ENCODE measurements around the gene MX1.

The MX1 gene

GRCh38 chr21:41499920-41500319 lies 73.9 kb downstream of the MX1 start:
- no peak for TF ChIP-seq CTCF (IDR thresholded peaks at IDR 0.05; ENCODE audit: low read depth, low read length, missing control alignments)
- H3K4me3 ChIP-seq (replicated peaks; ENCODE audit: low read depth, low read length): no peak overlapping the region
- DNase-seq (ENCODE audit: extremely low read depth, low read depth): no peak

GRCh38 chr21:41500363-41500762 lies 74.3 kb downstream of the MX1 start:
- TF ChIP-seq CTCF (IDR thresholded peaks at IDR 0.05; ENCODE audit: low read depth, low read length, missing control alignments): no peak
- DNase-seq (ENCODE audit: extremely low read depth, low read depth): no peak

DNA sequence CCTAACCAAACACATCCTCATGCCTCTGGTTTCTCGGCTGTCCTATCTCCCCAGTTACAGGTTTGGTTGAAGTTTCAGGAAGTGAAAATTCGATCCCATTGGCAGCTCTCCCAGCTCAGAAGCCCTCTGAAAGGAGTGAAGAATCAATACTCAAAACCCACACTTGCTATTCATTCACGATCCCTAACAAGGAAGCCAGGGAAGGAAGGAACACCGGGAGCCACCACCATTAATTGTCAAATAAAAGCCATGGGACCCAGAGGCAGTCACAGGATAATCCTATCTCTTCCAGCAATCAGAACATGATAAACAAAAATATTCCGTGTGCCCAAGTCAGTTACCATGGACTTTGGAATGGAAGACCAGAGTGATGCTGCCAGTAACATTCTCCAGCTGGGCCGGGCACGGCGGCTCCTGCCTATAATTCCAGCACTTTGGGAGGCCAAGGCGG lies 74.9 kb downstream of the MX1 start:
- DNase-seq (ENCODE audit: extremely low read depth, low read depth): no peak
- TF ChIP-seq CTCF (IDR thresholded peaks at IDR 0.05; ENCODE audit: low read depth, low read length, missing control alignments): no peak
- no peak overlapping the region for H3K4me3 ChIP-seq (replicated peaks; ENCODE audit: low read depth, low read length)

More at GRCh38 chr21:41500363-41500762, 74.3 kb downstream of the MX1 start:
- no peak overlapping the region for H3K4me3 ChIP-seq (replicated peaks; ENCODE audit: low read depth, low read length)

DNA sequence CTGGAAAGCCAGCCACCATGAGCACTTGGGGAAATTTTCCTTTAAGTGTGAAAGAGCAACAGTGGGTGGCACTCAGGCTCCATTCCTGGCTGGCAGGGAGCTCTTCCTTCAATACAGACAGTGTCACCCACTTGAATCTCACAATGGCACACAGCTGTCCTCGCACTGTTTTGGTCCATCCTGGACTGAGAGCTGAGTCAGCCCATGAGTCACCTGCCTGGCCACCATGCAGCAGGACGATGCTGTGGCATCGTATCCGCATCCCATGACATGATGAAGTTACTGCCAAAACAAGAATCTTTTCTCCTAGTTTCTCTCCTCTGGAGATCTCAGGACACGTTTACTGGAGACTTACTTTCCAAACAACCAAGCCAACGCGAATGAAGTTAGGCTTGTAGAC lies 75.9 kb downstream of the MX1 start:
- no peak for DNase-seq (ENCODE audit: extremely low read depth, low read depth)
- TF ChIP-seq CTCF (IDR thresholded peaks at IDR 0.05; ENCODE audit: low read depth, low read length, missing control alignments): no peak
- H3K4me3 ChIP-seq (replicated peaks; ENCODE audit: low read depth, low read length): no peak overlapping the region

- TF ChIP-seq CTCF (IDR thresholded peaks at IDR 0.05; ENCODE audit: low read depth, low read length, missing control alignments): no peak
- no peak overlapping the region for H3K4me3 ChIP-seq (replicated peaks; ENCODE audit: low read depth, low read length)
- DNase-seq (ENCODE audit: extremely low read depth, low read depth): no peak
Observed at GRCh38 chr21:41503331-41503730, 77.3 kb downstream of the MX1 start.

GRCh38 chr21:41504030-41504429 lies 78.0 kb downstream of the MX1 start:
- TF ChIP-seq CTCF (IDR thresholded peaks at IDR 0.05; ENCODE audit: low read depth, low read length, missing control alignments): no peak
- no peak overlapping the region for H3K4me3 ChIP-seq (replicated peaks; ENCODE audit: low read depth, low read length)
- DNase-seq (ENCODE audit: extremely low read depth, low read depth): no peak

GRCh38 chr21:41506005-41506594 lies 80.1 kb downstream of the MX1 start:
- TF ChIP-seq CTCF (IDR thresholded peaks at IDR 0.05; ENCODE audit: low read depth, low read length, missing control alignments): no peak
- H3K4me3 ChIP-seq (replicated peaks; ENCODE audit: low read depth, low read length): no peak overlapping the region
- DNase-seq (ENCODE audit: extremely low read depth, low read depth): no peak

Measured in HFF-Myc (cell line).